Stimulated activated CD4-positive, alpha-beta T cell treated with anti-CD3 and anti-CD28 coated beads, Interleukin-2, amount 100 ng/mL, for 4 hours (primary cell): Measurements from ENCODE around the gene CELA2B.
A peak's percentile ranks its signal among the peaks of the same experiment; 100 is the strongest.
"Not testable (repeated sequence)": the region's sequence is repeated elsewhere in the genome, so short reads cannot be mapped to it uniquely, and the experiment has no call there.

ENCODE experiments used
- DNase-seq: peaks from one replicate; pipeline ENCODE4 v3.0.0-alpha.2; 2020; ENCODE audit warnings: low read depth

Gene CELA2B

DNA sequence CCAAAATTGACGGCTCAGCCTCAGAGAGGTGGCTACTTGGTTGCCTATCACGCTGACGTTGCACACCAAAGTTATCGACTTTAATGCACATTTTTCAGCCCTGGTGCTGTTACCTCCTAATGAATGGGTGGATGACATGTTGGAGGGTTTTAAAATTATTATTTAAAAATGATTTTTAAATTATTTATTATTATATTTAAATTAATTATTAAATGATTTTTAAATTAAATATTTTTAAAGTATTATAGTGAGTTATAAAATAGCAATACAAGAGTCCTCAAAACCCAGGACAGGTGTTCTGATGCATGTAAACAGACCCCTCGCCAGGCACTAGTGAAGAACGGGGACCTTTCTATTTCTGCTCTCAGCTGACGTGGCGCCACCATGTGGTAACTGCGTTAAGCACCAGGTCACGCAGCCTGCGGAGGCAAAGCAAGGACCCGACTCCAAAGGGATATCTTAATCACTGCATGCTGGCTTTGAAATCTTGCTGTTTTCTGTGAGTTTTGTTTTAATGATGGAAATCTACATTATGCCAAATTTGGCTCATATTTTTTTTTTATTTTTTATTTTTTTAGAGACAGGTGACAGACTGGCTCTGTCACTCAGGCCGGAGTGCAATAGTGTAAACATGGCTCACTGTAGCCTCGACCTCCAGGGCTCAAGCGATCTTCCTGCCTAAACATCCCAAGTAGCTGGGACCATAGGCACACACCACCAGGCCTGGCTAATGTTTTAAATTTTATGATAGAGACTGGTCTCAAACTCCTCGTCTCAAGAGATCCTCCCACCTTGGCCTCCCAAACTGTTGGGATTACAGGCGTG lies 25.5 kb downstream of the CELA2B start:
- DNase-seq: peak; percentile 8

DNA sequence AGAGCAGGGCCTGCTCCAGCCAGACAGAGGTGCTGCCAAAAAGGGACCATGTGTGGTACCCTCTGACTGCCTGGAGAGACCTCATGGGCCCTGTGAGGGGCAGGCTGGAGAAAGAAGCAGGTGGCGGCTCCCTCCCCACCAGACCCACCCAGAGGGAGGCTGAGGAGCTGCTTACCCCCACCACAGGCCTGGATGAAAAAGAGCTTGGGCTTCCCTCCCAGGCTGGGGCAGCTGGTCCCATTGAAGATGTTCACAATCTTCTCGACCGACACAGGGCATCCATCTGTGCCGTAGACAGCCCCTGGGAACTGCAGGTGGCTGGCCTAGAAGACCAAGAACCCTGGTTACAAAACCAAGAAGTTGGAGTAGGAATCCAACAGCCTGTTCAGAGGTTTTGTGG lies 28.5 kb downstream of the CELA2B start:
- DNase-seq: no peak

GRCh38 chr1:15506831-15507230 lies 30.9 kb downstream of the CELA2B start:
- no peak for DNase-seq

DNA sequence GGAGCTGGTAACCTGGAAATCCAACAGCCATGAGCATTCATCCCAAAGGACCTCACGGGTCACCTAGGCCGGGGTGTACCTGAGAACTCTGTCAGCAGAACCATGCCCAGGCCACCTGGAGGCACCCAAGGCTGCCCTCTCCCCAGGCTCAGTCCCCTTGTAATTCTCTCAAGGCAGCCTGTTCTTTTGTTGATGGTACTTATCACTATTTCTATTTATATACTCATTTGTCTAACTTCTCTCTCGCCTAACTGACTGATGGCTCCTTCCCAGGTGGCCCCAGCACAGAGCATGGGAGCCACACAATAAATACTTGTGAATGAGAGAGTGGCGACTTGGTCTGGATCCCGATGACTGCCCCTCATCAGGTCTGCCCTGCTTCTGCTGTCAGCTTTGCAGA lies 31.4 kb downstream of the CELA2B start:
- DNase-seq: no peak

GRCh38 chr1:15508700-15509487 lies 33.0 kb downstream of the CELA2B start:
- no peak for DNase-seq

DNA sequence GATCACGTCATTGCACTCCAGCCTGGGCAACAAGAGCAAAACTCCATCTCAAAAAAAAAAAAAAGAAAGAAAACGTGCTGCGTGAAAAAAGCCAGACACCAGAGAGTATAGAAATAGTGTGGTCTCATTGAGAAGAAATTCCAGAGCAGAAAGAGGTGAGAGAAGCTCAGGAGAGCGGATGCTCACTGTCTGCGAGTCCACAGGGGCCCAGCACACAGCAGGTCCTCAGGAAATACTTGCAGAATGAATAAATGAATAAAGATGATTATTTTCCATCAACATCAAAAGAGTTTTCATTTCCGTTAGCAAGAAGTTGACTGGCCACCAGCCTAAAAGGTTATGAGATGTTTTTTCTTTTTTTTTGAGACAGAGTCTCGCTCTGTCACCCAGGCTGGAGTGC lies 33.7 kb downstream of the CELA2B start:
- no peak for DNase-seq

DNA sequence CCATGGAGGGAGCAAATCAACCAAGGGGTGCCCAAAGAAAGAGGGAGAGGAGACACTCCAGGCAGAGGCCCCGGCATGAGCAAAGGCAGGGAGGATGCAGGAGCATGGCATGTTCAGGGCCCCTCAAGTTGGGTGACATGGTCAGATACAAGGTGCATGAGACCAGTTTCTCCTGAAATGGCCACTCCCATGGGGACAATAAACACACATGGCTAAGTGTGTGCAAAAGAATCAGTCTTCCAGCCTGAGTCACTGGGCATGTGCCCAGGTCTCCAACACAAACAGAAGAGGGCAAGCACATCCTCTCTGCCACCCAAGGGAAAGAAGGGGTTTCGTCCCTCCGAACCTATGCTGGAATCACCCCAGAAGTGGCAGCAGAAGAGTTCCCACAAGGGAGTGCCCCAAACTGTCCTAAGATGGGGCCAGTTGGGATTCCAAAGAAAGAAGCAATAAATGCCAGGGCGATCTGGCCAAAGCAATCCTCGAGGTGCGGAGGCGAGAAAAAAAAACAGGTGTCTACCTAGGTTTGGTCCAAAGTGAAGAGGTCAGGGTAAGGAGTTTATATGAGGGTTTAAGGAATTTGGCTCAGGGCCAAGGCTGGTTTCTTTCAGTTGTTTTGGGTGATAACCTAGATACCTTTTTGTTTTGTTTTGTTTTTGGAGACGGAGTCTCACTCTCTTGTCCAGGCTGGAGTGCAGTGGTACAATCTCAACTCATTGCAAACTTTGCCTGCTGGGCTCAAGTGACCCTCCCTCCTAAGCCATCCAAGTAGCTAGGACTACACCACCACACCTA lies 34.9 kb downstream of the CELA2B start:
- no peak for DNase-seq

DNA sequence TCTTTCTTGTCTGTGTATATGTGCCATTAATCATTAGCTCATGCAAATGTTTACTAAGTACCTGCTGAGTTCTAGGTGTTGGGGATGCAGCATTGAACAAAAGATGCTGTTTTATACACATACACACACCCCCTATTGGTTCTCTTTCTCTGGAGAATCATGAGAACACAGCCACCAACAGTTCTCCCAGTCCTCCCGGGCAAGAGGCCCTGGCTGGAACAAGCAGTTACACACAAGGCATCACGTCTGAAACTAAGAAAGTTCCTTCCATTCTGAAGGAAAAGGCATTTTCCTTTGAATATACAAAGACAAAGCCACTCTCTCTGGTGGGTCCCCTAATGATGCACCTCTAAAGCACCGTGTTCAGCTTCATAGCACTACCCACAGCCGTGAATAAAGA lies 37.3 kb downstream of the CELA2B start:
- no peak for DNase-seq

- no peak for DNase-seq
Measured at GRCh38 chr1:15513919-15514318, 38.0 kb downstream of the CELA2B start.

GRCh38 chr1:15514557-15514956 lies 38.7 kb downstream of the CELA2B start:
- not testable (repeated sequence) for DNase-seq

GRCh38 chr1:15515022-15515663 lies 39.2 kb downstream of the CELA2B start:
- no peak for DNase-seq

- DNase-seq: no peak
Measured at GRCh38 chr1:15519625-15520024, 43.7 kb downstream of the CELA2B start.

- not testable (repeated sequence) for DNase-seq
Measured at GRCh38 chr1:15521206-15521906, 45.5 kb downstream of the CELA2B start.

- no peak for DNase-seq
Measured at GRCh38 chr1:15522551-15522950, 46.6 kb downstream of the CELA2B start.

DNA sequence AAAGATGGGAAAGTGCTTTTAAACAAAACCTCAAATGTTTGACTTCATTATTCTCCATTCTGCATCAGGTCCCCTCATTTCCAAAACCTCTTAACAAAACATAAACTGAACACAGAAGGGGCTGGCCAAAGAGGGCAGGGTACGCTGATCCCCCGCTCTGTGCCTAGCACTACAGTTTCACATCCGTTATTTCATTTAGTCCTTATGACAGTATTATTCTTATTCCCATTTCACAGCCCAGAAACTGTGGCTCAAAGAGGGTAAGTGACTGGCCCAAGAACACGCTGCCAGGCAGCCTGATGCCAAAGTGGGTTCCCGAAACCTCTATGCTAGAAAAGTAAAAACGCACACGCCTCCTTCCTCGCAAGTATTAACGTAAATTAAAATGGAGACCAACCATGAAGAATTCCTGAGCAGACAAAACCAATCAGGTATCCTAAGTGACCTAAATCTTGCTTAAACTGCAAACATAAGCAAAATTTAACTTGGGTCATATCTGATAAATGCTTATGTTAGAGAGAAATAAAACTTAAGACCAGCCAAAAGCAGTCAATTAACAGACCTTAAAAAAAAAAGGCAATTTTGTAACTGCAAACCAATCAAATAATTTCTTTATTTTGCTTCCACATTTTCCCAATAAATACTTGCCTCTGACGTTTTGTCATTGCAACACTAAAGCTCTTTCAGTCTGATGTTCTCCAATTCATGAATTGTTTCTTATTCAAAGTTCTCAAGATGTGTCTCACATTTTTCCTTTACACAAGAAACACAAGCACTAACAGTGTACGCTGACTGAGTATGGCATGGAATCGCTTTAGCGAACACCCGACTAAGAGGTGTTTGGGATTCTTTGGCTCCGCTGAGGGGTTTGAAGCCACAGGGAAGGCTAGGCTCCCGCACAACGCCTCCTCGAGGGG lies 47.5 kb downstream of the CELA2B start:
- DNase-seq: no peak

DNA sequence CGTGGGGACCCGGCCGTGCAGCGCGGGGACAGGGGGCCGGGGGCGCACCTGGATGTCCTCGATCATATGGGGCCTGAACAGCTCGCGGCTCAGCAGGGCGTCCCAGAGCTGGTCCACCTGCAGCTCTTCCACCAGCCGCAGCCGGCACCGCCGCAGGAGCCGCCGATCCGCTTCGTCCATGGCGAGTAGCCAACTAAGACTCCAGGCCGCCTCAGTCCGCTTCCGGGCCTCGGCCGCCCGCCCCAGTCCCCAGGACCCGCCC lies 48.0 kb downstream of the CELA2B start, which contains the start of gene CASP9:
CASP9 (minus strand) TSS at position 195 of the 262 bp plus-strand sequence; CDS start at position 180, 15 bp downstream.
- no peak for DNase-seq

GRCh38 chr1:15524283-15525049 lies 48.6 kb downstream of the CELA2B start:
- DNase-seq: peak; percentile 100

DNA sequence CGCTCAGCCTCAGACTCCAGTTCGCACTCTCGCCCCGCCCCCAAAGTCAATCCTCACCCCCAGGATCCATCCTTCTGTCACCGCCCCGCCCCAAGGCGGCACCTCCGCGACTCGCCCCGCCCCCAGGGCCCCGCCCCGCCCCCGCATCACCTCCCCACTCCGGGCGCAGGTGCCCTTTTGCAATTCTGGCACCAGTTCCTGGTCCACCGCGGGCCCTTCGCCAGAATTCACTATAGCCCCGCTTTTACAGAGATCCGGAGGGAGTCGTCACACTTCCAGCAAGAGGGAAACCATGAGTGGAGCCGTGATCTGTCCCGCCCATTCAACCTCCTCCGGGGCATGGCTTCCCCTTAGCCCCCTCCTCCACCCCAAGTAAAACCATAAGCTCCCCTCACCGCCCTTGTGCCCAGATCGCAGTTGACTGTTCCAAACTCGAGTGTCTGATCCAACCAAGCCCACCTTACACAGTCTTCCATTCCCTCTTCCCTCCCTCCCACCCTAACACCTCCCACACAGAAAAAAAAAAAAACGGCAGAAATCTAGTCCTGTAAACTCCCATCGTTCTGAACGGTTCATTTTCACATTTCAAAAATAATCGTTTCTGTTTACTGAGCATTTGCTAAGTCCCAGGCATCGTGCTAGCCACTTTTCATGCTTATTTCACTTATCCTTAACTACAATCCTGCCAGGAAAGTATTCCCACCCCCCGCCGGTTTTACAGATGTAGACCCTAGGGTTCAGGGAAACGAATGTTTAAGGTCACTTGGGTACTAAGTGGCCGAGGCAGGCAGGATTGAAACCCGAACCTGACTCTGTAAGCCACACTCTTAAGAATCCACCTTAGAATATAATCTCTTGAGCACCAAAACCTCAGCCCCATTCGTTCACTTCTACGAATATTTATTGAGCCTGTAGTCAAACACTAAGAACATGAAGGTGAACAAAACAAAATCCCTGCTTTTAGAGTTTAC lies 49.4 kb downstream of the CELA2B start:
- peak; percentile 2 for DNase-seq
